ENCODE results near the gene PRDM5. TPM values are rescaled to one million over a fixed set of nuclear protein-coding genes. Genes with fewer than 3 reads are reported as not detected.

The PRDM5 gene
- total RNA-seq, 2 experiments from 2014 or later: 0.14 to 0.22 TPM

- Histone ChIP-seq H3K4me1 (ENCODE audit: insufficient read depth, low read length) (no peaks in the 10 kb centered on the region), H3K9me3 (ENCODE audit: control insufficient read depth in 1 of 2, insufficient read depth in 1 of 2, low read length in 2 of 2) (no peaks in the 10 kb centered on the region), H3K27ac (ENCODE audit: low read depth in 1 of 2, low read length in 2 of 2) (no peak overlapping the region), H3K36me3 (ENCODE audit: insufficient read depth, low read length) (no peaks in the 10 kb centered on the region), H3K27me3 (ENCODE audit: control insufficient read depth in 1 of 2, insufficient read depth in 2 of 2, low read length in 2 of 2) (peaks cover 0 to 5% of the 10 kb centered on the region in 2 experiments), H3K4me3 (ENCODE audit: low read length) (no peak overlapping the region)
- H3K27me3 Mint-ChIP-seq: peaks cover 24% of the 10 kb centered on the region
- no peak overlapping the region for H3K27ac Mint-ChIP-seq
- CTCF ChIA-PET: no interaction called here
- H3K9me3 Mint-ChIP-seq: no peaks in the 10 kb centered on the region
- no peak for TF ChIP-seq CTCF (IDR thresholded peaks at IDR 0.05)
- DNase-seq: no peak
- intact Hi-C loops (cut with DNase I, micrococcal nuclease): no loop called here
- POLR2A ChIA-PET: no interaction called here
- no peak for ATAC-seq (ENCODE audit: poor library complexity)
- no peaks in the 10 kb centered on the region for H3K36me3 Mint-ChIP-seq (ENCODE audit: low read depth)
- no peak overlapping the region for H3K4me3 Mint-ChIP-seq
- no peaks in the 10 kb centered on the region for H3K4me1 Mint-ChIP-seq (ENCODE audit: low read depth)
Observed at GRCh38 chr4:120901731-120902130, 20.8 kb downstream of the PRDM5 start.

GRCh38 chr4:120897981-120898719 is 24.4 kb downstream of the PRDM5 start:
- DNase-seq (no peak), ATAC-seq (ENCODE audit: poor library complexity) (no peak)
- no peaks in the 10 kb centered on the region for H3K9me3 Mint-ChIP-seq
- H3K36me3 Mint-ChIP-seq (ENCODE audit: low read depth): no peaks in the 10 kb centered on the region
- no peaks in the 10 kb centered on the region for H3K4me1 ChIP-seq (ENCODE audit: insufficient read depth, low read length)
- no peak overlapping the region for H3K27ac Mint-ChIP-seq
- H3K4me3 ChIP-seq (ENCODE audit: low read length): no peak overlapping the region
- H3K36me3 ChIP-seq (ENCODE audit: insufficient read depth, low read length): no peaks in the 10 kb centered on the region
- H3K27me3 Mint-ChIP-seq: peaks cover 19% of the 10 kb centered on the region
- H3K27ac ChIP-seq (ENCODE audit: low read depth in 1 of 2, low read length in 2 of 2): no peak overlapping the region
- intact Hi-C loops (cut with DNase I, micrococcal nuclease): no loop called here
- H3K4me3 Mint-ChIP-seq: no peak overlapping the region
- POLR2A ChIA-PET: no interaction called here
- H3K27me3 ChIP-seq (ENCODE audit: control insufficient read depth in 1 of 2, insufficient read depth in 2 of 2, low read length in 2 of 2): peaks cover 0 to 5% of the 10 kb centered on the region in 2 experiments
- H3K9me3 ChIP-seq (ENCODE audit: control insufficient read depth in 1 of 2, insufficient read depth in 1 of 2, low read length in 2 of 2): peaks cover 0 to under 1% of the 10 kb centered on the region in 2 experiments
- TF ChIP-seq CTCF (IDR thresholded peaks at IDR 0.05): no peak
- CTCF ChIA-PET: no interaction called here
- H3K4me1 Mint-ChIP-seq (ENCODE audit: low read depth): no peaks in the 10 kb centered on the region

DNA sequence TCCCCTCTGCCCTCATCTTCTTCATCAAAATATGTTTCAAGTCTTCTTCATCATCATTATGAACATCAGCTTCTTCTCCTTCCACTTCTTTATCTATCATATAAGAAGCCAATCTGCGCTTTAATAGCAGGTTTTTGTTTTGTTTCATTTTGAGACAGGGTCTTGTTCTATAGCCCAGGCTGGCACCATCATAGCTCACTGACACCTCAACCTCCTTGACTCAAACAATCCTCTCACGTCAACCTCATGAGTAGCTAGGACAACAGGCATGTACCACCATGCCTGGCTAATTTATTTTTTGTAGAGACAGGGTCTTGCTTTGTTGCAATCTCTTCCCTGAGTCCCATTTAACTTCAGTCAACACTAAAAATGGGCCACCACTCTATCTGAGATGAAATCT is 27.0 kb downstream of the PRDM5 start:
- Mint-ChIP-seq H3K9me3 (peaks cover 8% of the 10 kb centered on the region), H3K4me1 (ENCODE audit: low read depth) (no peaks in the 10 kb centered on the region), H3K36me3 (ENCODE audit: low read depth) (no peaks in the 10 kb centered on the region), H3K27ac (no peak overlapping the region), H3K27me3 (peaks cover 8% of the 10 kb centered on the region), H3K4me3 (no peak overlapping the region)
- Histone ChIP-seq H3K27me3 (ENCODE audit: control insufficient read depth in 1 of 2, insufficient read depth in 2 of 2, low read length in 2 of 2) (peaks cover 0 to 5% of the 10 kb centered on the region in 2 experiments), H3K4me3 (ENCODE audit: low read length) (no peak overlapping the region), H3K4me1 (ENCODE audit: insufficient read depth, low read length) (no peaks in the 10 kb centered on the region), H3K9me3 (ENCODE audit: control insufficient read depth in 1 of 2, insufficient read depth in 1 of 2, low read length in 2 of 2) (peaks cover 0 to 14% of the 10 kb centered on the region in 2 experiments), H3K27ac (ENCODE audit: low read depth in 1 of 2, low read length in 2 of 2) (no peak overlapping the region), H3K36me3 (ENCODE audit: insufficient read depth, low read length) (no peaks in the 10 kb centered on the region)
- TF ChIP-seq CTCF (IDR thresholded peaks at IDR 0.05): no peak
- DNase-seq (no peak), ATAC-seq (ENCODE audit: poor library complexity) (no peak)
- intact Hi-C loops (cut with DNase I, micrococcal nuclease): no loop called here
- POLR2A ChIA-PET: no interaction called here
- CTCF ChIA-PET: no interaction called here

Measured in CD4-positive, alpha-beta T cell (primary cell).